Neural cell (in vitro differentiated cells): Measurements from ENCODE around the gene FAM72B.
"Not testable (repeated sequence)": the region's sequence is repeated elsewhere in the genome, so short reads cannot be mapped to it uniquely, and the experiment has no call there.

Source experiments
- EP300 ChIP-seq: fragments of 450-650 bp; conservative IDR thresholded peaks from 2 replicates; pipeline ENCODE4 v1.6.1; 2014; ENCODE audit warnings: antibody characterized with exemption, mild to moderate bottlenecking, moderate library complexity; ENCODE audit not compliant: poor library complexity, severe bottlenecking
- EZH2 ChIP-seq: fragments of 200-600, 300-800 bp; shearing (Covaris generic), sonication (generic); IDR thresholded peaks from 2 replicates; pipeline ENCODE4 v1.6.1; 2014; ENCODE audit warnings: antibody characterized with exemption, low read length, borderline replicate concordance, mild to moderate bottlenecking; ENCODE audit not compliant: insufficient read depth, poor library complexity, severe bottlenecking
- POLR2AphosphoS5 ChIP-seq: IDR thresholded peaks from 2 replicates; pipeline ENCODE4 v1.6.1; 2012
- RAD21 ChIP-seq: fragments of 450-650 bp; conservative IDR thresholded peaks from 2 replicates; pipeline ENCODE4 v1.6.1; 2014; ENCODE audit warnings: antibody characterized with exemption, mild to moderate bottlenecking, moderate library complexity
- TAF1 ChIP-seq: IDR thresholded peaks from 2 replicates; pipeline ENCODE4 v1.6.1; 2012; ENCODE audit warnings: low read depth
- TF ChIP-seq, protein P1 (sequence below): IDR thresholded peaks from 2 replicates; pipeline ENCODE4 v1.6.1; 2012; ENCODE audit warnings: borderline replicate concordance
- TF ChIP-seq, protein P2 (sequence below): fragments of 450-650 bp; IDR thresholded peaks from 2 replicates; pipeline ENCODE4 v1.5.1; 2014; ENCODE audit warnings: antibody characterized with exemption, mild to moderate bottlenecking, moderate library complexity; ENCODE audit not compliant: poor library complexity, severe bottlenecking

DNA sequence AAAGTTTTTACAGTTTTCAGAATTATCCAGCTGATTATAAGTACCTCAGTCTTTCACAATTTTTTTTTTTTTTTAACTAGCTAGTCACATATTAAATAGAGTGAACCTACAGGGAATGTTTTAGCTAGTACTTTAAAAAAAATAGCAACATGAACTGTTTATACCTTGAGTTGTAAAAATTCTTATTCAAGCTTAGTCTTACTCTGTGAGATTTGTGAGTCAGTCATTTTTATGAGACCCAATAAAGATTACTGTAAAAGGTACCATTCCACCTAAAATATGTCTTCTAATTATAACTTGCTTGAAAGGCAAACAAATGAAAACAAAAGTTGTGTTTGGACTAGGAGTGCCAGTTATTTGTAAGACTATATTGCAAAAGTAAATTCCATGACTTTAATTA, 5.9 kb downstream of the FAM72B start:
- TF ChIP-seq, protein P1, sequence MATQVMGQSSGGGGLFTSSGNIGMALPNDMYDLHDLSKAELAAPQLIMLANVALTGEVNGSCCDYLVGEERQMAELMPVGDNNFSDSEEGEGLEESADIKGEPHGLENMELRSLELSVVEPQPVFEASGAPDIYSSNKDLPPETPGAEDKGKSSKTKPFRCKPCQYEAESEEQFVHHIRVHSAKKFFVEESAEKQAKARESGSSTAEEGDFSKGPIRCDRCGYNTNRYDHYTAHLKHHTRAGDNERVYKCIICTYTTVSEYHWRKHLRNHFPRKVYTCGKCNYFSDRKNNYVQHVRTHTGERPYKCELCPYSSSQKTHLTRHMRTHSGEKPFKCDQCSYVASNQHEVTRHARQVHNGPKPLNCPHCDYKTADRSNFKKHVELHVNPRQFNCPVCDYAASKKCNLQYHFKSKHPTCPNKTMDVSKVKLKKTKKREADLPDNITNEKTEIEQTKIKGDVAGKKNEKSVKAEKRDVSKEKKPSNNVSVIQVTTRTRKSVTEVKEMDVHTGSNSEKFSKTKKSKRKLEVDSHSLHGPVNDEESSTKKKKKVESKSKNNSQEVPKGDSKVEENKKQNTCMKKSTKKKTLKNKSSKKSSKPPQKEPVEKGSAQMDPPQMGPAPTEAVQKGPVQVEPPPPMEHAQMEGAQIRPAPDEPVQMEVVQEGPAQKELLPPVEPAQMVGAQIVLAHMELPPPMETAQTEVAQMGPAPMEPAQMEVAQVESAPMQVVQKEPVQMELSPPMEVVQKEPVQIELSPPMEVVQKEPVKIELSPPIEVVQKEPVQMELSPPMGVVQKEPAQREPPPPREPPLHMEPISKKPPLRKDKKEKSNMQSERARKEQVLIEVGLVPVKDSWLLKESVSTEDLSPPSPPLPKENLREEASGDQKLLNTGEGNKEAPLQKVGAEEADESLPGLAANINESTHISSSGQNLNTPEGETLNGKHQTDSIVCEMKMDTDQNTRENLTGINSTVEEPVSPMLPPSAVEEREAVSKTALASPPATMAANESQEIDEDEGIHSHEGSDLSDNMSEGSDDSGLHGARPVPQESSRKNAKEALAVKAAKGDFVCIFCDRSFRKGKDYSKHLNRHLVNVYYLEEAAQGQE: not testable (repeated sequence)
- TF ChIP-seq POLR2AphosphoS5, EZH2, TAF1, RAD21, EP300: not testable (repeated sequence)
- TF ChIP-seq, protein P2, sequence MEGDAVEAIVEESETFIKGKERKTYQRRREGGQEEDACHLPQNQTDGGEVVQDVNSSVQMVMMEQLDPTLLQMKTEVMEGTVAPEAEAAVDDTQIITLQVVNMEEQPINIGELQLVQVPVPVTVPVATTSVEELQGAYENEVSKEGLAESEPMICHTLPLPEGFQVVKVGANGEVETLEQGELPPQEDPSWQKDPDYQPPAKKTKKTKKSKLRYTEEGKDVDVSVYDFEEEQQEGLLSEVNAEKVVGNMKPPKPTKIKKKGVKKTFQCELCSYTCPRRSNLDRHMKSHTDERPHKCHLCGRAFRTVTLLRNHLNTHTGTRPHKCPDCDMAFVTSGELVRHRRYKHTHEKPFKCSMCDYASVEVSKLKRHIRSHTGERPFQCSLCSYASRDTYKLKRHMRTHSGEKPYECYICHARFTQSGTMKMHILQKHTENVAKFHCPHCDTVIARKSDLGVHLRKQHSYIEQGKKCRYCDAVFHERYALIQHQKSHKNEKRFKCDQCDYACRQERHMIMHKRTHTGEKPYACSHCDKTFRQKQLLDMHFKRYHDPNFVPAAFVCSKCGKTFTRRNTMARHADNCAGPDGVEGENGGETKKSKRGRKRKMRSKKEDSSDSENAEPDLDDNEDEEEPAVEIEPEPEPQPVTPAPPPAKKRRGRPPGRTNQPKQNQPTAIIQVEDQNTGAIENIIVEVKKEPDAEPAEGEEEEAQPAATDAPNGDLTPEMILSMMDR: not testable (repeated sequence)
